ENCODE data around the gene PDIA4.

The PDIA4 gene

DNA sequence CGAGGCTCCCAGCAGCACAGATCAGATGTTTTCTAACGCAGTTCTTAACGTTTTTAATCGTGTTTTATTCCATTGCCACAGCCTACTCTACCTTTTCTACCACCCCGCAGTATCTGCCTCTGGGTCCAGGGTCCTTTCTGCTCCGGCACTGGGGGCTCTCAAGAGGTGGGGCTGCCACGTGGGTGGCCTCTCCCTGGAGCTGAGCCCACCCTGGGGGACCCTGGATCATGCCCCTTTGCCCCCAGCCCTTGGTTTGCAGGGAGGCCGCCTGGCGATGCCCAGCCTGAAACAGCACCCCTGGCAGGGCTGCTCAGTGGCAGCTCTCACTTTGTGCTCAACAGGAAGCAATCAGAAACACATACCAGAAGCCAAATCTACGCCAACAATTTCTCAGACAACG, 25.3 kb downstream of the PDIA4 start:
- Histone ChIP-seq H3K4me3 (no peak overlapping the region), H3K27ac (no peak overlapping the region)
- no peak for DNase-seq (ENCODE audit: low spot score)
- TF ChIP-seq, protein P1, sequence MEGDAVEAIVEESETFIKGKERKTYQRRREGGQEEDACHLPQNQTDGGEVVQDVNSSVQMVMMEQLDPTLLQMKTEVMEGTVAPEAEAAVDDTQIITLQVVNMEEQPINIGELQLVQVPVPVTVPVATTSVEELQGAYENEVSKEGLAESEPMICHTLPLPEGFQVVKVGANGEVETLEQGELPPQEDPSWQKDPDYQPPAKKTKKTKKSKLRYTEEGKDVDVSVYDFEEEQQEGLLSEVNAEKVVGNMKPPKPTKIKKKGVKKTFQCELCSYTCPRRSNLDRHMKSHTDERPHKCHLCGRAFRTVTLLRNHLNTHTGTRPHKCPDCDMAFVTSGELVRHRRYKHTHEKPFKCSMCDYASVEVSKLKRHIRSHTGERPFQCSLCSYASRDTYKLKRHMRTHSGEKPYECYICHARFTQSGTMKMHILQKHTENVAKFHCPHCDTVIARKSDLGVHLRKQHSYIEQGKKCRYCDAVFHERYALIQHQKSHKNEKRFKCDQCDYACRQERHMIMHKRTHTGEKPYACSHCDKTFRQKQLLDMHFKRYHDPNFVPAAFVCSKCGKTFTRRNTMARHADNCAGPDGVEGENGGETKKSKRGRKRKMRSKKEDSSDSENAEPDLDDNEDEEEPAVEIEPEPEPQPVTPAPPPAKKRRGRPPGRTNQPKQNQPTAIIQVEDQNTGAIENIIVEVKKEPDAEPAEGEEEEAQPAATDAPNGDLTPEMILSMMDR (IDR thresholded peaks at IDR 0.05): no peak

DNA sequence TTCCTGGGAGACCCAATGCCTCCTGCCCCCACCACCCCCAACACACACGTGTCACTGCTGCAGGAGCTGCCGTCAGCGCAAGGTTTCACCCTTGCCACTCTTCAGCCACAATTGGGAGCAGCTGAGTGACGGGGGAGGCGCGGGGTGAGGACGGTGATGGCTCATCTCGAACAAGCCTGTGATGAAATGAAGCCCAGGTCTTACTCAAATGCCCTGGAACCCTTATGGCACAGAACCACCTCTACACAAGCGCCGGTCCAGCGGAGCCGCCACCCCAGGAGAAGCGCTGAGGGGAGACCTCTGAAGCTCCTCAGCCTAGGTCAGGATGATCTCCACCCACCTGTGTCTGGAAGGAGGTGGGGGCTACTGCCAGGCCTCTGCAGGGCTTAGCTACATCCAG, 25.7 kb downstream of the PDIA4 start:
- no peak for DNase-seq (ENCODE audit: low spot score)
- TF ChIP-seq, protein P1 (IDR thresholded peaks at IDR 0.05): no peak

DNA sequence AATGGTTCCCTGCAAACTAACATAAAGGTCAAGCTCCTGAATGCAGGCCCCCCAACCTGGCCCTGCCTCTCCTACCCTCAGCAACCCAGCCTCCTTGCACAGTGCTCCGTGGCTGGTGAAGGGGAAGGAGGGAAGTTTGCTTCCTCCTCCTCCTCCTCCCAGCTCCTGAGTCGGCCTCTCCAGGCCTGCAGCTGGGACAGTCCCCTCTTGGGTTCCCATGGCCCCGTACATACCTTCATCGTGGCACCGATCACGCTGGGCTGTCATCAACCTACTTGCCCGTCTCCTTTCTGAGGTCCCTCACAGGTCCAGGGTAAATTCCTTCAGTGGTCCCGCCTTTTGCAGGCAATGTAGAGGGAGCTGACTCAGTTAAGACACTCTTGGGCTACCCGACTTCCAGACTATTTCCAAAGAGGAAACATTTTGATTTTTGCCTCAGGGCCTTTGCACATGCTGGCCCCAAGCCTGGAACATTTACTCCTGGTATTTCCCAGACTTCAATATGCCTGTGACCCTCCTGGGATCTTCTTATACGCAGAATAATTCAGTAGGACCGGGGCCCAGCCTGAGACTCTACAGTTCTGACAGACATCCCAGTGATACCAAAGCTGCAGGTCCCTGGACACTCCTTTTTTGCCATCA, 26.8 kb downstream of the PDIA4 start:
- Histone ChIP-seq H3K27ac (no peak overlapping the region), H3K4me3 (no peak overlapping the region)
- DNase-seq (ENCODE audit: low spot score): no peak
- TF ChIP-seq, protein P1 (IDR thresholded peaks at IDR 0.05): no peak

More for the DNA sequence above, 25.7 kb downstream of the PDIA4 start:
- Histone ChIP-seq H3K4me3 (no peak overlapping the region), H3K27ac (no peak overlapping the region)

DNA sequence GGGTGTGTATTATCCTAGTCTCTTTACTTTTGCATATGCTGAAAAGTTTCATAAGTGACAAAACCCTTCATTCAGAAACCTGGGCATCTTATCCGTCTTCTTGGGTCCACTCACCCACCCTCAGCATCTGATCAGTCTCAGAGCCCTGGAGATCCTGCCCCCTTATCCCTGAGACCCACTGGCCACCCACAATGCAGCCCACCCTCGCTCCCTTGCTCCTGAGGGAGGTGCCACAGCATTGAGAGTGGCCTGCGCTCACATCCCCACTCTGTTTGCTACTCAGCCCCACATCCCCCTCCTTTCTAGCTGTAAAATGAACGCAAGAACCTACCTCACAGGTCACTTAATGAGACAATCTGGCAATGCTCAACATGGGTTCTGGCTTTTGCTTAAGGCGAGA, 27.3 kb downstream of the PDIA4 start:
- TF ChIP-seq, protein P1 (IDR thresholded peaks at IDR 0.05): no peak

DNA sequence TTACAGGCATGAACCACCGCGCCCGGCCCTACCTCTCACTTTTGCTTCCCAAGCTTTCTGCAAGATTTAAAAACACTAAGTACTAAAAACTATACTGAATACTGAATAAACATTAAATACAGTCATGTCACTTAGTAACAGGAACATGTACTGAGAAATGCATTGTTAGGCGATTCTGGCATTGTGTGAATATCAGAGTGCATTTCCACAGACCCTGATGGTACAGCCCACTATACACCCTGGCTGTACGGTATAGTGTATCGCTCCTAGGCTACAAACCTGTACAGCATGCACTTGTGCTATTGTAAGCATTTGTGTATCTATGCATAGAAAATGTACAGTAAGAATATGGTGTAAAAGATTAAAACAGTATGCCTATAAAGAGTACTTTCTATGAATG, 29.1 kb downstream of the PDIA4 start:
- no peak for DNase-seq (ENCODE audit: low spot score)
- Histone ChIP-seq H3K4me3 (no peak overlapping the region), H3K27ac (no peak overlapping the region)
- TF ChIP-seq, protein P1 (IDR thresholded peaks at IDR 0.05): no peak

More for the DNA sequence above, 27.3 kb downstream of the PDIA4 start:
- Histone ChIP-seq H3K4me3 (no peak overlapping the region), H3K27ac (no peak overlapping the region)
- no peak for DNase-seq (ENCODE audit: low spot score)

DNA sequence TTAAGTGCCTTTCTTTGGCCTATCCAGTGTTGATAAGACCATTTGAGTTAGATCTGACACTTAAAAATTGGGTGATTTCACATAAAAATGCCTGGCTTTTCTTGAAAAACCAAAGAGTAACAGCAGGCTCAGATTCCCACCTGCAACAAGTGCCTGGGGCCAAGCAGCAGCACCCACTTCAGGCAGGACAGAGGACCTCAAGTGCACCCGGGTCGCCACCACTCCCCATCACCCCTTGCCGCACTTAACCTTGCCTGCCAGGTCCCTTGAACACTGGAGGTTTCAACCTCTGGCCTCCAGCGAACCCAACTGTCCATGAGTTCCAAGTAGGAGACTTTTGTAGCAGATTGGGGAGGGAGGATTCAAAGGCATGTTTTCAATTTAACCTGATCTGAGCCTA, 30.8 kb downstream of the PDIA4 start:
- Histone ChIP-seq H3K4me3 (no peak overlapping the region), H3K27ac (no peak overlapping the region)
- TF ChIP-seq, protein P1 (IDR thresholded peaks at IDR 0.05): no peak
- DNase-seq (ENCODE audit: low spot score): no peak

DNA sequence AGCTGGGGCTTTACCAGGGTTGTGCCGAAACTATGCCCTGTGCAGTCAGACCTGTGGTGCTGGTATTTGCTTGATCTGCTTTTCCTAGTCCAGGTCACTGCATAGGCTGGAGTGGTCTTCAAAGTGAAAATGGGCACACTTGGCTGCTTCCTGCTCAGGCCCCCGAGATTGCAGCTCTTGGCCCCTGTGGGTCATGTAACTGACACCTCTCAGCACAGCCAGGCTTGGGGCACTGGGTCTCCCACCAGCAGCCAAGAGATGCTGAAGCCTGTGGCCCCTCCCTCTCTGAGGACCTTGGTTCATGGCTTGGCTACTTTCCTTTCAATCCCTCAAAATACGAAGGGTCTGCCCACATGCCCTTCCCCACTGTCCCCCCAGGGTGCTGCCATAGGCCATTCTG, 33.7 kb downstream of the PDIA4 start:
- no peak overlapping the region for H3K4me3 ChIP-seq
- TF ChIP-seq, protein P1 (IDR thresholded peaks at IDR 0.05): no peak
- no peak for DNase-seq (ENCODE audit: low spot score)
- no peak overlapping the region for H3K27ac ChIP-seq
